ENCODE data around the gene MAGI3.

DNA sequence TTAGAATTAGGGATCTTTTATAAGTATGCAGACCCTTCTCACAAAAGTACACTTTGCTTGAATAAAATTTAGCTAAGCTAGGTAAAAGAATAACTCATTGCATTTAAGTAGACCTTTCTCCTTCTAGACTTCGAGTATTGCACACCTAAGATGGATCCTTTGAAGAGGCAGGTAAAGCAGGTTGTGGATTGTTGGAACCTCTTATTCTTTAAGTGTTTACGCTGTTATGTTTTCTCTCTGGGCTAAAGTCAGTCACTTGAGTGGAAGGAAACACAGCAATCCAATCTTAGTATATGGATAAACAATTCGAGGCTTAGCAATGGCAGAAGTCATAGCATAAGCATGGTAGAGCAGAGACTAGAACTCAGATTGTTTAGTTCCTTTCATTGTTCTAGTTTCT is 11.4 kb downstream of the MAGI3 start:
- TF ChIP-seq, protein P1, sequence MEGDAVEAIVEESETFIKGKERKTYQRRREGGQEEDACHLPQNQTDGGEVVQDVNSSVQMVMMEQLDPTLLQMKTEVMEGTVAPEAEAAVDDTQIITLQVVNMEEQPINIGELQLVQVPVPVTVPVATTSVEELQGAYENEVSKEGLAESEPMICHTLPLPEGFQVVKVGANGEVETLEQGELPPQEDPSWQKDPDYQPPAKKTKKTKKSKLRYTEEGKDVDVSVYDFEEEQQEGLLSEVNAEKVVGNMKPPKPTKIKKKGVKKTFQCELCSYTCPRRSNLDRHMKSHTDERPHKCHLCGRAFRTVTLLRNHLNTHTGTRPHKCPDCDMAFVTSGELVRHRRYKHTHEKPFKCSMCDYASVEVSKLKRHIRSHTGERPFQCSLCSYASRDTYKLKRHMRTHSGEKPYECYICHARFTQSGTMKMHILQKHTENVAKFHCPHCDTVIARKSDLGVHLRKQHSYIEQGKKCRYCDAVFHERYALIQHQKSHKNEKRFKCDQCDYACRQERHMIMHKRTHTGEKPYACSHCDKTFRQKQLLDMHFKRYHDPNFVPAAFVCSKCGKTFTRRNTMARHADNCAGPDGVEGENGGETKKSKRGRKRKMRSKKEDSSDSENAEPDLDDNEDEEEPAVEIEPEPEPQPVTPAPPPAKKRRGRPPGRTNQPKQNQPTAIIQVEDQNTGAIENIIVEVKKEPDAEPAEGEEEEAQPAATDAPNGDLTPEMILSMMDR (IDR thresholded peaks at IDR 0.05), result no peak
- TF ChIP-seq EP300 (IDR thresholded peaks at IDR 0.05; ENCODE audit: low read depth) (no peak), POLR2AphosphoS5 (IDR thresholded peaks at IDR 0.05) (no peak)
